GM18907 (cell line): Measurements from ENCODE around the gene MLXIPL.
"Not testable (repeated sequence)": the region's sequence is repeated elsewhere in the genome, so short reads cannot be mapped to it uniquely, and the experiment has no call there.

Experiments used
- ATAC-seq: cut with Tn5 transposase; IDR thresholded peaks from one replicate; pipeline ENCODE4 v1.9.1; 2021; ENCODE audit warnings: mild to moderate bottlenecking, moderate library complexity; ENCODE audit not compliant: unreplicated experiment

The MLXIPL gene

DNA sequence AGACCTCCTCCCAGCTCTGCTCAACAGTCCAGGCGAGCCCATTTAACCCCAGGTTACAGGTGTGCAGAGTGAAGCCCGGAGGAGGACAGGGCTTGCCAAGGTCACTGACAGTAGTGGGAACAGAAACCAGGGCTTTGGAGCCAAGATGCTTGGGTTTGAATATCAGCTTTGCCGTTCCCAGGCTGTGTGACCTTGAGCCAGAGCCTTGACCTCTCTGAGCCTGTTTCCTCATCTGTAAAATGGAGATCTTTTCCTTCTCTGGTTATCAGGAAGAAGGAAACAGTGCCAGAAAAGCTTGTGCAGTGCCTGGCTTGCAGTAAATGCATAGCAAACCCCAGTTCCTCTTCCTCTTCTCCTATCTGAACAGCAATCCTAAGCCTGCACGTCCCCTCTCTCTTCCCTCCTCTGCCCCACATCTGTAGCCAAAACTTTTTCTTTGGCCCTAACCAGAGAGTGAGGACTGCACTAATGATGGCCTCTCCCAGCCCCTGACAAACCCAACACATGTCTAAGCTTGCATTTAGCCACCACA is 21.4 kb upstream of the MLXIPL start:
- ATAC-seq, result no peak

DNA sequence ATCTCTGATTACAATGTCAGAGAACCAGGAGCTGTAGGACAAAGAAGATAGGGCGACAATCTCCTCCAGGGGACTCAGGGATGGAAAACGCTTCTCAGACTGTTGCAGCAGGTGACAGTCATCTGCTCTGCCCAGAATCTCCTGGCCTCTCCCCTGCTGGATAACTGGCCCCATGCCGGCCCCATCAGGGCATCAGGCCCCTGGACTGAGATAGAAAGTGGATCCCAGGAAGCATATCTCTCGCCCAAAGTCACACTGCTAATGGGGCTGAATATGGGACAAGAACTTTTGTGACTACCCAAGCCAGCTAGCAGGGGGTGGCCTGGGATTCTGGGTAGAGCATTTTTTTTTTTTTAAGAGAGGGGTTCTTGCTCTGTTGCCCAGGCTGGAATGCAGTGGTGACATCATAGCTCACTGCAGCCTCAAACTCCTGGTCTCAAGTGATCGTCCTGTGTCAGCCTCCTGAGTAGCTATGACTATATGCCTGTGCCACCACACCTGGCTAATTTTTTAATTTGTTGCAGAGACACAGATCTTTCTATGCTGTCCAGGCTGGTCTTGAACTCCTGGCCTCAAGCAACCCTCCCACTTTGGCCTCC is 20.5 kb upstream of the MLXIPL start:
- no peak for ATAC-seq

DNA sequence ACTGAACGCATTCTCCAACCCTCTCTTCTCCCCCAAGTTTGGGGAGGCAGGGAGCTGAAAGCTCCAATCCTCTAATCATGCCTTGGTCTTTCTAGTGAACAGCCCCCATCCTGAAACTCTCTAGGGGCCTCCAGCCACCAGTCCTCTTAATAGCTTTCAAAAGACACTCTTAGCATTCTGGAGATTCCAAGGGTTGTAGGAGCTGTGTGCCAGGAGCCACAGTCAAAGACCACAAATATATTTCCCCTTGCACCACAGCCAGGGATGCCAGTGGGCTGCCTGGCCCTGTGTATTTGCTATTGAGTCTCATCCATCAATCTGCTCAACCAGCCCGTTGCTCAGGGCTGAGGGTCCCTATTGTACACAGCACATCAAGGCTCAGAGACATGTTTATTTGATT is 18.5 kb upstream of the MLXIPL start:
- no peak for ATAC-seq

DNA sequence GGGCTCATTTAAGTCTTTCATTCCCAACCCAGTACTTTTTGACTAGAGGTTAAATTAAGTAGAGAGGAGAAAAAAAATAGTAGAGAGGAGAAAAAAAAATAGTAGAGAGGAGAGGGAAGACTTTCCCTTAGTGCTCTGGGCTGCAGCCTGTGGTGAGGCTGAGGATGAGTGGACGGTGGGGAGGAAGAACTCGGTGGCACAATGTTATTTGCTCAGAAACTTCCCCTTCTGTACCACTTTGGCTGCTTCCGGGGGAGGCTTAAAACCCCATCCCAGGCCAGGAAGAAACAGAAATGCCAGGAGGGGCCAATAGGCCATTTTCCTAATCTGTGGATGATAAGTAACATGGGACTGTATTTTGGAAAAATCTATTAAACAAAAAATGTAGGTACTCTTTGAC is 14.6 kb upstream of the MLXIPL start:
- ATAC-seq, result no peak

DNA sequence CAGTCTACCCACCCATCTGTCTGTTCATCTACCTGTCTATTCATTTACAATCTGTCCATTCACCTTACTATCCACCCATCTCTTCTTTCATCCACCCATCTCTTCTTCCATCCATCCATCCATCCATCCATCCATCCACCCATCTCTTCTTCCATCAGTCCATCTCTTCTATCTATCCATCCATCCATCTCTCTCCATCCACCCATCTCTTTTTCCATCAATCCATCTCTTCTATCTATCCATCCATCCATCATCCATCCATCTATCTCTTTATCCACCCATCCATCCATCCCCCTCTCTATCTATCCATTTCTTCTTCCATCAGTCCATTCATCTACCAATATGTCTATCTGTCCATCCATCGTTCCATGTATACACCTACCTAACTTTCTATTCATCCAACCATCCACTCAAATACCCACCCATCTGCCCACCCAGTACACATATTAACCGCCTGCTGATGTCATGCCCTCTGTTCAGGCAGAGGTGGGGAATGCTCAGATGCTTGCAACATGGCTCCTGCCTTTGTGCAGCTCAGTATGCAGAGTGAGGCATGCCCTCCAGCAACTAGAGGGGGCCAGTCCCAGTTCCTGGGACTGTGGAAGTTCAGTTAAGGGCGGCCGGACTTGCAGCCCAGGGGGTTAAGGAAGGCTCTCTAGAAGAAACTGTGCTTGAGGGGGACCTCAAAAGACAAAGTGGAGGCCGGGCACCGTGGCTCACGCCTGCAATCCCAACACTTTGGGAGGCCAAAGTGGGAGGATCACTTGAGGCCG is 11.3 kb upstream of the MLXIPL start:
- ATAC-seq, result no peak

DNA sequence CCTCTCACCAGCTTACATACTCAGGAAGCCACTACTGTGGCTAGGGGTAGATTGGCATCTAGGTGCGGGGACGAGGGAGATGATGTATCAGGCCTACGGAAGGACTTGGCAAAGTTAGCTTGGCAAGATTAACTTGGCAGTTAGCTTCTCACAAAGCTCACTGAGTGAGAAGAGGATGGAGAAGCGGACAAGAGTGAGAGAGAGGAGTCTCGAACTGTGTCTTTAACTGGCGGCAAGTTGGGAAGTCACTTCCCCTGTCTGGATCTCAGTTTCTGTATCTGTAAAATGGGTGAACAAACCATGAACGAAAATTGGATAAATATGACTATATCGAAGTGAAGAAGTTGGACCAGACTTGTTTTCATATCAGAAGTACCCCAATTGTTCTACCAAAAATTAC is 9.5 kb upstream of the MLXIPL start:
- ATAC-seq, result no peak

DNA sequence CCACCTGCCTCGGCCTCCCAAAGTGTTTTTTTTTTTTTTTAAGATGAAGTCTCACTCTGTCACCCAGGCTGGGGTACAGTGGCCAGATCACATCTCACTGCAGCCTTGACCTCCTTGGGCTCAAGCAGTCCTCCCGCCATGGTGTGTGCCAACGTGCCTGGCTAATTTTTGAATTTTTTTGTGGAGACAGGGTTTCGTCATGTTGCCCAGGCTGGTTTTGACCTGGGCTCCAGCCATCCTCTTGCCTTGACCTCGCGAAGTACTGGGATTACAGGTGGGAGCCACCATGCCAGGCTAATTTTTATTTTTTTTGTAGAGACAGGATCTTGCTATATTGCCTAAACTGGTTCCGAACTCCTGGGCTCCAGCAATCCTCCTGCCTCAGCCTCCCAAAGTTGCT is 9.0 kb upstream of the MLXIPL start:
- ATAC-seq, result no peak

DNA sequence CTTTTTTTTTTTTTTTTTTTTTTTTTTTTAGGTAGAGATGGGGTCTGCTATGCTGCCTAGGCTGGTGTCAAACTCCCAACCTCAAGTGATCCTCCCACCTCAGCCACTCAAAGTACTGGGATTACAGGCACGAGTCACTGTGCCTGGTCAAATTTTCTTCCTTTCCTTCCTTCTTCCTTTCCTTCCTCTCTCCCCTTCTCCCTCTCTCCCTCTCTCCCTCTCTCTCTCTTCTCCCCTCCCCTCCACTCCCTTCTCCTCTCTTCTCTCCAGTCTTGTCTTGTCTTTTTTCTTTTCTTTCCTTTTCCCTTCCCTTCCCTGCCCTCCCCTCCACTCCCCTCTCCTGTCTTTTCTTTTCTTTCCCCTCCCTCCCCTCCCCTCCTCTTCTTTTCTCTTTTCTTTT is 7.2 kb upstream of the MLXIPL start:
- ATAC-seq, result no peak

DNA sequence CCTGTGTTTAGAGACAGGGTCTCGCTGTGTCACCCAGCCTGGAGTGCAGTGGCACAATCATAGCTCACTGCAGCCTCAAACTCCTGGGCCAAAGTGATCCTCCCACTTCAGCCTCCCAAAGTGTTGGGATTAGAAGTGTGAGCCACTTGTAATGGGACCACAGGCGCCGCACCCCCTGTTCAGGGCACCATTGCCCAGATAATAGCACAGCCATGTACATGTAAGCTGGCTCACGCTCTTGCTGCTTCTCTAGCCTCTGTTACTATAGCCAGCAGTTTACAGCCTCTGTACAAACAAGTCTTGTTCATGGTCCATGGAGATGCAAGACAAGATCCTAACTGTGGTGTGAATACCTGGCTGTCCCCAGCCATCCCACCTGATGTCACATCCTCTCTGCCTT is 4.2 kb upstream of the MLXIPL start:
- ATAC-seq, result no peak

DNA sequence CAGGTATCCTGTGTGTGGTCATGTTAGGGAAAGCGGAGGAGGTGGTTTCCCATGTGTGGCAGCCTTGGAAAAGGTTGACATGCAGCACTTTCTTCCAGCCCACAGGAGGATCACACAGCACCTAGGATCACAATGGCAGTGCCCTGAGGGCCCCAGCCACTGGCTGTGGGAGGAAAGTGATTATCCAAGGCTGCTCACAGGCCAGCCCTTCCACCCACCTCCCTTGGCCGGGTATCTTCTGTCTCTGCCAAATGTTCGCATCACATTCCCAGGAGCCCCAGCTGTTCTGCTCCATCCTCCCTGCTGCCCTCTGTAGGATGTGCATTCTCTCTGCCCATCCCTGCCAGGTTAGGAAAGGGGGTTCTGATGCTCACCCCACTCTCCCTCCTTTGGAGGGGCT is 2.5 kb upstream of the MLXIPL start:
- ATAC-seq, result no peak

DNA sequence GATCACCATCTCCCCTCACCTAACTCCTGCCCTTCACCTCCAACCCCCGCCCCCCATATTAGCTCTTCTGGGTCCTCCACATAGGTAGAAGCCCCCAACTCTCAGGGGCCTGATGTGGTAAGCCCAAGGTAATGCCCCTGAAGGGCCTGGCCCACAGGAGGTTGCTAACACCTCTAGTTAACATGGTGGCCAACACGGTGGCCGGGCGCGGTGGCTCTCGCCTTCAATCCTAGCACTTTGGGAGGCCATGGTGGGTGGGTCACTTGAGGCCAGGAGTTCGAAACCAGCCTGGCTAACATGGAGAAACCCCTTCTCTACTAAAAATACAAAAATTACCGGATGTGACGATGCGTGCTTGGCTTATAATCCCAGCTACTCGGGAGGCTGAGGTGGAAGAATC is 954 bp upstream of the MLXIPL start:
- ATAC-seq, result no peak

DNA sequence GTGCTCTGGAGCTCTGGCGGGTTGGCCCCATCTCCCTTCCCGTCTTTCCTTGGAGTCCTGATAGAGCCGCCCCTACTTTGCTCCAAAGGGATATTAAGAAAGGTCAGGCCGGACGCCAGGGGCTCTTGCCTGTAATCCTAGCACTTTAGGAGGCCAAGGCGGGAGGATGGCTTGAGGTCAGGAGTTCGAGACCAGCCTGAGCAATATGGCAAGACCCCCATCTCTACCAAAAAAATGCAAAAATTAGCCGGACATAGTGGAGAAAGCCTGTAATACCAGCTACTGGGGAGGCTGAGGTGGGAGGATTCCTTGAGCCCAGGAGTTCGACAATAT is 313 bp upstream of the MLXIPL start:
- no peak for ATAC-seq

DNA sequence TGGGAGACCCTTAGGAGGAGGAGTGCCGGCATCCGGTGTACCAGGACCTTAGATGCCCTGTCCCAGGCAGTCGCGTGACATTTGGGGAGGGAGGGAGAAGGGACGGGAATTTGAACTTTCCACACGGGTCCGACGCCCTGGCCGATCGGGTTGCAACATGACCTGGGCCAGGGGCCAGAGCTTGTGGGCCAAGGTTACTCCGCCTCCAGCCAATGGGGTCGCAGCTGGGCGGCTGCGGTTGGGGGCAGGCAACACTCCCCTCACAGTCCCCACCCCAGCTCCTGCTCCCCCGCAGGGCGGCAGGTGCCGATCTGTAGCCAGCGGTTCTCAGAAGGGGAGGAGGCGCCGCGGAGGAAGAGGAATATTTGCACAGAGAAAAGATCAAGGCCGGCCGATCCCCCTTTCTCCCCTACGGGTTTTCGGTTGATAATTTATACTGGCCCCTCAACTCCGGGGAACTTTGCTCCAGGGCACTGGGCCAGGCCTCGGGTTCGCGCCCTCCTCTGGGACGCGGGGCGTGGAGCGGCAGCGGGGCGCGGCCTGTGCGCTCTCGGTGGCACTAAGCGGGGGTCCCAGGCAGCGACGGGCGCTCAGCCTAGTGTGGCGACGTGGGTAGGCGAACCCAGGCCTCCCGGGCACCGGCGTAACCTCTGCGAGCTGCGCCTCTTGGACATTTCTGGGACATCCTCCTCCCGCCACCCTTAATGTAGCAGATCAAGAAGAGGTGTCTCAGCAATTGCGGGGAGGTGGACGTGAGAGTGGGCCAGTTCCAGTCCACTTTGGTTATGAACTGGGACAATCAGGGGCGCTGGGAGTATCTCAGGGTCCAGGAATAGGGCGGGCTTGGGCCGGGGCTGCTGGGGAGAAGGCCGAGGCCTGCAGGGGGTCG is 1.2 kb downstream of the MLXIPL start:
- ATAC-seq, result no peak

DNA sequence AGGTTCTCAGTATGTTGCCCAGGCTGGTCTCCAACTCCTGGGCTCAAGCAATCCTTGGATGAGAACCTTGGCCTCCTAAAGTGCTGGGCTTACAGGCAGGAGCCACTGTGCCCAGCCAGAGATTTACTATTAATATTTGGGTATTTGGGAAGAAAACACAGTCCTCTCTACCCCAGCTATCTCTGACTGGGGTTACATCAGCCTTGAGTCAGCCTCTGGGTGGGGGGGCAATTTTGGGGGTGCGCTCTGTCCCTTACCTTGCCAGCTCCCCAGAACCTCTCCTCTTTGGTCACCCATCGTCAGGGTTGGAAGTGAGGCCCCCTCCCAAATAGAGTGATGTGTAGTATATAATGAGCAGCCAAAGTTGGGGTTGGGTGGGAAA is 1.8 kb downstream of the MLXIPL start:
- no peak for ATAC-seq

DNA sequence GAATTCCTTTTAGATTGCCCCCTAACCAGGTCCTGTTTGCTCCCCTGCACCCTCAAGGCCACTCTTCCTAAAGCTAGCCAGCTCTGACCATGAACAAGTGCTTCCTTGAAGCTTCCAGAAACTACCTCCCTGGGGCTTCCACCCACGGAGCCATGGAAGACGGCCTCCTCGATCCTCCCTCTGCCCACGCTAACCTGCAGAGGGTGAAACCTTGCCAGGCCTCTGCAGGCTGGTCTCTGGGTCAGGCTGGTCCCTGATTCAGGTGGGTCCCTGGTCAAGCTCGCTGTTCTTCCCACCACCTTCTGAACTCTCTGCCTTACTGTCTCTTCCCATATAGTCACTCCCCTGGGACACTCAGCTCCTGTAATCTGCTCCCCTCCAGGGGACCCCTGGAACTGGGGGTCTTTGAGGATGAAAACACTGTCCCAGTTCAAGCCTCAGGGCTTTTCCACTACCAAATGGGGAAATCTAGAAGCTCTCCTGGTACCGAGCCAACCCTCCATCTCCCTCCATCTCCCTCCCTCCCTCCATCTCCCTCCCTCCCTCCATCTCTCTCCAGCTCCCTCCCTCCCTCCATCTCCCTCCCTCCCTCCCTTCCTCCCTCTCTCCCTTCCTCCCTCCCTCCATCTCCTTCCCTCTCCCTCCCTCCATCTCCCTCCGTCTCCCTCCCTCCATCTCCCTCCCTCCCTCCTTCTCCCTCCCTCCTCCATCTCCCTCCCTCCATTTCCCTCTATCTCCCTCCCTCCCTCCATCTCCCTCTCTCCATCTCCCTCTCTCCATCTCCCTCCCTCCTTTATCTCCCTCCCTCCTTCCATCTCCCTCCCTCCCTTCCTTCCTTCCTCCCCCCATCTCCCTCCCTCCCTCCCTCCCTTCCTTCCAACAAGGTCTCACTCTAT is 2.9 kb downstream of the MLXIPL start:
- no peak for ATAC-seq

DNA sequence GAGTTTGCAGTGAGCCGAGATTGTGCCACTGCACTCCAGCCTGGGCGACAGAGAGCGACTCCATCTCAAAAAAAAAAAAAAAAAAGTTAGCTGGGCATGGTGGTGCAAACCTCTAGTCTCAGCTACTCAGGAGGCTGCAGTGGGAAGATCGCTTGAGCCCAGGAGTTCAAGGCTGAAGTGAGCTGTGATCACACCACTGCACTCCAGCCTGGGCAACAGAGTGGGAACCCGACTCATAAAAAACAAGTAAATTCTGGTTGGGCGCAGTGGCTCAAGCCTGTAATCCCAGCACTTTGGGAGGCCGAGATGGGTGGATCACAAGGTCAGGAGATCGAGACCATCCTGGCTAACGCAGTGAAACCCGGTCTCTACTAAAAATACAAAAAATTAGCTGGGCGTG is 4.9 kb downstream of the MLXIPL start:
- not testable (repeated sequence) for ATAC-seq

DNA sequence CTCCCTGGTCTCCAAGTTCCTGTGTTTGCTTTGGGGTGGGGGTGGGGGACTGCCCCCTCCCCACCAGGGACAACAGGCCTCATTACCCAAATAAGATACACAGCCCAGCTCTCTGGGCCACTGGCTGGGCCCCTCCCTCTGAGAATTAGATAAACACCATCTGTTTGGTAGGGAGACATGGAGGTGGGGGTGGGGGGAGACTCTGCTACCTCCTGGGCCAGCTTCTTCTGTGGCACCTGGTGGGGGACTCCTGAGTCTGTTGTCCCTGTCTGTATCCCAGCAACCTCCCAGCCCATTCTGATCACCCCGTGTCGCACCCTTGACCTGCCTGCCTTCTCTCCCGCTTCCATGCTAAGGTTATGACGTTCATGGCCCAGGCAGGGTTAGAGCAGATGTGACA is 5.8 kb downstream of the MLXIPL start:
- no peak for ATAC-seq

DNA sequence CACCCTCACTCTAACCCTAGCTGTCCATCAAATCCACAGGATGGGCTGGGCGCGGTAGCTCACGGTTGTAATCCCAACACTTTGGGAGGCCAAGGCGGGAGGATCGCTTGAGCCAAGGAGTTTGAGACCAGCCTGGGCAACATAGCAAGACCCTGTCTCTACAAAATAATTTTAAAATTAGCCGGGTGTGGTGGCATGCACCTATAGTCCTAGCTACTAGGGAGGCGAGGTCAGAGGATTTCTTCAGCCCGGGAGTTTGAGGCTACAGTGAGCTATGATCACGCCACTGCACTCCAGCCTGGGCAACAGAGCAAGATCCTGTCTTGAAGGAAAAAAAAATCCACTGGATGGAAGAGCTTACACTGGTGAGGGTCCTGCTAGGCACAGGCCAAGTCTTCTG is 6.8 kb downstream of the MLXIPL start:
- not testable (repeated sequence) for ATAC-seq

DNA sequence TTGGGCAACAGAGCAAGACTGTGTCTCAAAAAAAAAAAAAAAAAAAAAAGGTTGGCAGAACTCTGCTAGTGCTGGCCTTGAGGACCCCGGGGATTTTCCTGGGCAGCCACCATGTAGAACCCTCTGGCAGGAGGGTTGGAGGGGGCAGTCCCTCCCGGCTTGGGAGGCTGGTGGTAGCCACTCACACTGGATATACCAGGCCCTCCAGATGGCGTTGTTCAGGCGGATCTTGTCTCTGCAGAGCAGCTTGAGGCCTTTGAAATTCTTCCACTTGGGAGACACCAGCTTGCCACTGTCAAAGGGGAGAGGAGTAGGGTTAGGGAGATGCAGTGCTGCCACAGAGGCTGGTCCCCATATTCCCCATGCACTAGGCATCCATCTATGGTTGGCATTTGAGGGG is 8.4 kb downstream of the MLXIPL start:
- ATAC-seq, result no peak

DNA sequence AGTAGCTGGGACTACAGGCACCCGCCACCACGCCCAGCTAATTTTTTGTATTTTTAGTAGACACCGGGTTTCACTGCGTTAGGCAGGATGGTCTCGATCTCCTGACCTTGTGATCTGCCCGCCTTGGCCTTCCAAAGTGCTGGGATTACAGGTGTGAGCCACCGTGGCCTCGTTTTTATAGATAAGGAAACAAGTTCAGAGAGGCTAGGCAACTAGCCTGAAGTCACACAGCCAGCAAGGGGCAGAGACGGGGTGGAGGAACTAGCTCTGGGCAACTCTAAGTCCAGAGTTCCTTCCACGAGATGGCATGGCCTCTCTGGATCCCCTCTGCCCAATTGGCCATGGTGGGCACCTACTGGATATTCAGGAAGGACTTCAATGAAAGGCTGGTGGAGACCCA is 9.4 kb downstream of the MLXIPL start:
- ATAC-seq, result not testable (repeated sequence)
